Thoracic aorta (tissue), 2 donors: ENCODE measurements around the gene PHC2. TPM values are rescaled to one million over a fixed set of nuclear protein-coding genes. Genes with fewer than 3 reads are reported as not detected.
A peak's percentile ranks its signal among the peaks of the same experiment; 100 is the strongest.

Source experiments
- ATAC-seq: fragments of 150-250 bp; one replicate; pipeline ENCODE4 v1.8.0; 2017; ENCODE audit warnings: low read depth; ENCODE audit not compliant: insufficient number of reproducible peaks, low FRiP score
- DNase-seq: peaks from one replicate; pipeline ENCODE4 v3.0.0-alpha.2; 2020; ENCODE audit warnings: low spot score
- H3K27ac ChIP-seq, 2 donors: fragments of 200-600 bp; sonication (generic); 1 replicate in 1 of 2; 2 replicates in 1 of 2; pipeline ENCODE4 v1.5.1; 2016; ENCODE audit warnings: mild to moderate bottlenecking in 2 of 2, moderate library complexity in 2 of 2
- H3K27me3 ChIP-seq: fragments of 200-600 bp; sonication (generic); replicated peaks from 2 replicates; pipeline ENCODE4 v1.6.0; 2016; ENCODE audit warnings: mild to moderate bottlenecking; ENCODE audit not compliant: insufficient read depth
- H3K36me3 ChIP-seq: fragments of 200-600 bp; sonication (generic); one replicate; pipeline ENCODE4 v1.5.1; 2016
- H3K4me1 ChIP-seq, 2 donors: fragments of 200-600 bp; sonication (generic); 1 replicate in 1 of 2; 2 replicates in 1 of 2; pipeline versions ENCODE4 v1.5.1 to v1.6.0; 2016; ENCODE audit warnings: low read depth in 2 of 2, mild to moderate bottlenecking in 1 of 2; ENCODE audit not compliant: control insufficient read depth in 1 of 2
- H3K4me3 ChIP-seq: fragments of 200-600 bp; sonication (generic); 2 replicates; pipeline ENCODE4 v1.5.1; 2016; ENCODE audit warnings: mild to moderate bottlenecking
- H3K9me3 ChIP-seq: fragments of 200-600 bp; sonication (generic); 2 replicates; pipeline ENCODE4 v1.5.1; 2016
- total RNA-seq, 2 donors: library from RNA; depleted of rRNA; stranded (reverse); fragments of >200 nt; gene quantifications; one replicate each; pipeline versions ENCODE4 v1.1.0 to v1.2.3, GENCODE V29; 2016
- TF ChIP-seq, protein P1 (sequence below): fragments of 200-600 bp; sonication (generic); IDR thresholded peaks from one replicate; pipeline ENCODE4 v1.5.1; 2019; ENCODE audit warnings: antibody characterized with exemption

The PHC2 gene
- 100 to 1,000 TPM; 174 to 238 TPM for total RNA-seq

GRCh38 chr1:33430692-33431593, at the start of gene PHC2:
TSS of gene PHC2 (minus strand) at chr1:33431095. CDS start at chr1:33375539, 55,556 bp downstream.
- Histone ChIP-seq H3K27me3 (no peaks in the 10 kb centered on the region), H3K27ac (peak within 1 kb of the TSS in 1 of 2 donors; percentile 42), H3K4me1 (peaks cover 0 to 20% of the 10 kb centered on the region in 2 donors), H3K4me3 (peak within 1 kb of the TSS; percentile 87), H3K36me3 (no peaks in the 10 kb centered on the region), H3K9me3 (no peaks in the 10 kb centered on the region)
- TF ChIP-seq, protein P1, sequence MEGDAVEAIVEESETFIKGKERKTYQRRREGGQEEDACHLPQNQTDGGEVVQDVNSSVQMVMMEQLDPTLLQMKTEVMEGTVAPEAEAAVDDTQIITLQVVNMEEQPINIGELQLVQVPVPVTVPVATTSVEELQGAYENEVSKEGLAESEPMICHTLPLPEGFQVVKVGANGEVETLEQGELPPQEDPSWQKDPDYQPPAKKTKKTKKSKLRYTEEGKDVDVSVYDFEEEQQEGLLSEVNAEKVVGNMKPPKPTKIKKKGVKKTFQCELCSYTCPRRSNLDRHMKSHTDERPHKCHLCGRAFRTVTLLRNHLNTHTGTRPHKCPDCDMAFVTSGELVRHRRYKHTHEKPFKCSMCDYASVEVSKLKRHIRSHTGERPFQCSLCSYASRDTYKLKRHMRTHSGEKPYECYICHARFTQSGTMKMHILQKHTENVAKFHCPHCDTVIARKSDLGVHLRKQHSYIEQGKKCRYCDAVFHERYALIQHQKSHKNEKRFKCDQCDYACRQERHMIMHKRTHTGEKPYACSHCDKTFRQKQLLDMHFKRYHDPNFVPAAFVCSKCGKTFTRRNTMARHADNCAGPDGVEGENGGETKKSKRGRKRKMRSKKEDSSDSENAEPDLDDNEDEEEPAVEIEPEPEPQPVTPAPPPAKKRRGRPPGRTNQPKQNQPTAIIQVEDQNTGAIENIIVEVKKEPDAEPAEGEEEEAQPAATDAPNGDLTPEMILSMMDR: no peak
- ATAC-seq (peak; percentile 97), DNase-seq (peak; percentile 98)

DNA sequence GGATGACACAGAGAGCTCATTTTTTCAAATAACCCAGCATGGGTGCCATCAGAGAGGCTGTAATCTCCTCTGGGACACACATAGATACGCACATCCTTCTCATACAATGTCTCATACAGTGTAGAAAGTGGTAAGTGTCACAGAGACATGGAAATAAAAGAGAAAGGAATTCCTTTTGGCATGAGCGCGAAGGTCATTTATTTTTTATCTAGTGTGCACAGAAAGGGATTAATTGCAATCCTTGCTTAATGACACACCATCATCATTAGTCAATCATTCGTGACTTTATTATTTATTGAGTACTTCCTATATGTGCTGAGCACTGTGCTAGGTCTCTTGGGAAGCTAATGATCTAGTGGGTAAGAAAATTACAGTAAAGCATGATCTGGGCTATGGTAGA, 46.6 kb upstream of the PHC2 start:
- Histone ChIP-seq H3K4me1 (peaks cover 10 to 26% of the 10 kb centered on the region in 2 donors), H3K9me3 (no peaks in the 10 kb centered on the region), H3K4me3 (no peak overlapping the region), H3K36me3 (no peaks in the 10 kb centered on the region), H3K27ac (no peak overlapping the region), H3K27me3 (no peaks in the 10 kb centered on the region)
- ATAC-seq (no peak), DNase-seq (no peak)
- TF ChIP-seq, protein P1: no peak

DNA sequence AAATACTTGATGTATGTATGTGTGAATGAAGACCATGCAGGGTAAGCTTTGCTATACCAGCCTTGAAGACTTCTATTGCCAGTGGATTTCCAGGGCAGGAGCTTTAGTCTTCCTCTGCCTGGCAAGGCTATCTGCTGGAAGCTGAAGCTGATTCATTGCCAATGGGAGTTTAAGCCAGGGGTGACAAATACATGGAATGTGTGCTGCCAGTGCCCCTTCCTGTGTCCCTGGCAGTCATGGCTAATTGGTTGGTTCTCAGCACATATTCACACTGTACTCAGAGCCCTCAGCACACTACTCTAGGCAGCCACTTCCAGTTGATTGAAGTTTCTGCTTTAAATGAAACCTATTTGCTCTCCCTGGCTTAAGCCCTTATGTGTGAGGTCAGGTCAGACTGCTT, 43.0 kb upstream of the PHC2 start:
- Histone ChIP-seq H3K36me3 (no peaks in the 10 kb centered on the region), H3K4me3 (peak overlapping the region; percentile 79), H3K4me1 (peaks cover 10 to 43% of the 10 kb centered on the region in 2 donors), H3K27me3 (no peaks in the 10 kb centered on the region), H3K9me3 (no peaks in the 10 kb centered on the region), H3K27ac (peak overlapping the region; percentile 72 to 84)
- DNase-seq (no peak), ATAC-seq (peak; percentile 10)
- TF ChIP-seq, protein P1: no peak

DNA sequence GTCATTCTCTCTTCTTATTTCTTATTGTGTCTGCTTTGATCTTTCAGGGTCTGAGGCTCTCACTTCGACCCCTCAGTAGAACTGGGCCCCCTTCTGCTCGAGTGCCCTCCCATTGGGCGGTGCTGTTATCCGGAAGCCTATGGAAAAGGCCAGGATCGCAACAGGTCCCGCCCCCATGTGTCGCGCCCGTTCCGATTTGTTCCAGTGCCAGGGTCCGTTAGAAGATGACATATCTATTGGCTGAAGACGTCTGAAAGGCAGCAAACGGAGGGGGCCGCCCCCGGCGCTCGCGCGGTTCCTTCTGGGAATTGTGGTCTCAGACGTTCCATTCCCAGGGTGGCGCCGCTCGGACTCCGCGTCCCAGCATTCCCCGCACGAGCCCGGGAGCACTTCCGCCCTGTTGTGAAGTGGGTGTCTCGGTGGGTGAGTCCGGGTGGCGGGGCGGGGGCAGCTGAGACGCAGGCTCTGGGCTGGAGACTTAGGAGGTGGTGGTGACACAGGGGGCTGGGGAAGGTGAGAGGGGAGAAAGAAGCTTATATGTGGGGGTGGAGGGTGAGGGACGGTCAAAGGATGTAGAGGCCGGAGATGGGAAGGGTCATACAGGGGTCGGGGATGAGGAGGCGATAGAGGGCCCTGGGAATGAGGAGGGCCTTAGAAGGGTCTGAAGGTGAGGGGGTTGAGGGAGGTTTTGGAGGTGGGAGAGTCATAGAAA, 41.5 kb upstream of the PHC2 start, which contains the start of gene ZSCAN20:
Gene ZSCAN20, plus strand, starts transcription at position 377 of the 712 bp plus-strand sequence. CDS start 6,644 bp downstream, outside the sequence.
- Histone ChIP-seq H3K4me1 (peaks cover 10 to 49% of the 10 kb centered on the region in 2 donors), H3K4me3 (peak within 1 kb of the TSS; percentile 79), H3K27ac (peak within 1 kb of the TSS; percentile 72 to 84), H3K27me3 (no peaks in the 10 kb centered on the region), H3K9me3 (no peaks in the 10 kb centered on the region), H3K36me3 (no peaks in the 10 kb centered on the region)
- TF ChIP-seq, protein P1: no peak
- peak; percentile 89 for ATAC-seq
- DNase-seq: peak; percentile 91

DNA sequence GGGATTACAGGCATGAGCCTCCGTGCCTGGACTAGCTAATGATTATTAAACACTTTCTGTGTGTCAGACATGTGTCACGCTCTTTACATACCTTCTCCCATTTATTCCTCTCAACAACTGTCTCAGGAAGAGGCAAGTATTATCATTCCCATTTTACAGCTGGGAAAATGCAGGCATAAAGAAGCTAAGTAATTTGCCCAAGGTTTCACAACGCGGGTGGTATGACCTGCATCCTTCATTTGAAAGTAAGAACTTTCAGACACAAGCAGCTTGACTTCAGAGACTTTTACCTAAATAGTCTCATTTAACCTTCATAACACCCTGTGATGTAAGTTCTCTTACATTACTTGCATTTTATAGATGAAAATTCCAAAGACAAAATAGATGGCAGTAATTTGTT, 40.5 kb upstream of the PHC2 start:
- DNase-seq (no peak), ATAC-seq (no peak)
- no peaks in the 10 kb centered on the region for H3K9me3 ChIP-seq
- TF ChIP-seq, protein P1: no peak
- no peaks in the 10 kb centered on the region for H3K36me3 ChIP-seq
- H3K27ac ChIP-seq: peak overlapping the region in 1 of 2 donors; percentile 84
- H3K27me3 ChIP-seq: no peaks in the 10 kb centered on the region
- H3K4me1 ChIP-seq: peaks cover 10 to 49% of the 10 kb centered on the region in 2 donors
- H3K4me3 ChIP-seq: no peak overlapping the region
